Lung (tissue), 12 donors: ENCODE data around the gene GPR101. TPM values are rescaled to one million over a fixed set of nuclear protein-coding genes. Genes with fewer than 3 reads are reported as not detected.
"Not testable (repeated sequence)": the region's sequence is repeated elsewhere in the genome, so short reads cannot be mapped to it uniquely, and the experiment has no call there.

Experiments
- ATAC-seq: fragments of 200-7000 bp; cut with Tn5 transposase; one replicate; pipeline ENCODE4 v1.9.1; 2020; ENCODE audit warnings: moderate number of reproducible peaks; ENCODE audit not compliant: insufficient read depth, low FRiP score
- DNase-seq, 3 donors: peaks; one replicate each; pipeline ENCODE4 v3.0.0-alpha.2; 2013 to 2017
- H3K27ac ChIP-seq, 2 donors: one replicate each; pipeline ENCODE4 v1.5.1; 2013; ENCODE audit warnings: mild to moderate bottlenecking in 2 of 2, moderate library complexity in 2 of 2, control low read depth in 1 of 2, inconsistent platforms in 1 of 2, low read depth in 1 of 2, low read length in 1 of 2
- H3K27me3 ChIP-seq, 3 donors: one replicate each; pipeline ENCODE4 v1.5.1; 2013; ENCODE audit warnings: low read length in 2 of 3; ENCODE audit not compliant: control insufficient read depth in 3 of 3, insufficient read depth in 3 of 3
- H3K36me3 ChIP-seq, 4 donors: one replicate each; pipeline ENCODE4 v1.5.1; 2013; ENCODE audit warnings: low read length in 4 of 4, mild to moderate bottlenecking in 1 of 4, moderate library complexity in 1 of 4; ENCODE audit not compliant: control insufficient read depth in 4 of 4, insufficient read depth in 4 of 4
- H3K4me1 ChIP-seq, 5 donors: one replicate each; pipeline ENCODE4 v1.5.1; 2013; ENCODE audit warnings: low read length in 5 of 5, mild to moderate bottlenecking in 2 of 5, moderate library complexity in 1 of 5; ENCODE audit not compliant: control insufficient read depth in 5 of 5, insufficient read depth in 5 of 5
- H3K4me3 ChIP-seq: one replicate; pipeline ENCODE4 v1.5.1; 2013; ENCODE audit warnings: mild to moderate bottlenecking, control low read depth, moderate library complexity
- H3K9ac ChIP-seq, 2 donors: one replicate each; pipeline ENCODE4 v1.5.1; 2013; ENCODE audit warnings: low read length in 2 of 2, control low read depth in 1 of 2; ENCODE audit not compliant: insufficient read depth in 1 of 2
- H3K9me3 ChIP-seq, 4 donors: one replicate each; pipeline ENCODE4 v1.5.1; 2013; ENCODE audit warnings: low read length in 3 of 4, mild to moderate bottlenecking in 1 of 4, moderate library complexity in 1 of 4; ENCODE audit not compliant: control insufficient read depth in 4 of 4, insufficient read depth in 3 of 4
- WGBS, 2 donors: extraction: QIAGEN DNeasy Blood & Tissue Kit; methylation state at CpG; one replicate each; pipeline ENCODE4 v1.1.7; 2013; 5-methylcytosine and 5-hydroxymethylcytosine counted together
- polyA plus RNA-seq, 2 donors: library from polyadenylated mRNA; stranded (reverse); fragments of 200-250 nt; gene quantifications; one replicate each; pipeline ENCODE4 v1.2.1, GENCODE V29; 2013
- total RNA-seq, 2 donors: library from RNA; depleted of rRNA in 1 of 2; stranded (reverse); fragments of >200 nt in 1 of 2; gene quantifications; one replicate each; pipeline ENCODE4 v1.2.1, GENCODE V29; 2014 to 2021
- TF ChIP-seq, protein P1 (sequence below): IDR thresholded peaks from 2 replicates; pipeline ENCODE4 v1.5.1; 2012; ENCODE audit warnings: mild to moderate bottlenecking; ENCODE audit errors: control extremely low read depth, extremely low read depth
- donor health status: control.
- donor health status: control.
- donor health status: Bipolar disorder and iron deficiency.
- donor health status: healthy.
- donor health status: DM: yes; HTN: yes; CAD: no.

Gene GPR101
- total and polyA plus RNA-seq, 4 donors, result not detected

DNA sequence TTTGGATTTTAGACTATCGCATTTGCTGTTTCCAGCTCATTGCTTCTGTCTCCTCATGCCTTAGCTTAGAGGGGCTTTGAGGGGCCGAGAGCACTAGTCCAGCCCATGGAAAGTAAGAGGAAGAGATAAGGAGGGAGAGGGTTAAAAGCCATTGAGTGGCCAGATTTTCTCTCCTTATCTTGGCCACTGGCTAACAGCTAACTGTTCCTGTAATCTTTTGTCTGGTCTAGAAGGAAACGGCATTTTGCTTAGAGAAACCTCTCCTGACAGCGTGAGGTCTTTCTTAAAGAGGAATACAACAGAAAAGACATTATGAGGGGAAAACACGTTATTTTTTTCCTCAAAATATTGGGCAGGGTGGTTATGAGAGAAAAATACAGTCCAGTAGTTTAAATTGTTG lies 7.9 kb downstream of the GPR101 start:
- Histone ChIP-seq H3K27me3 (peaks cover 0 to 37% (median 20%) of the 10 kb centered on the region in 3 donors), H3K36me3 (no peaks in the 10 kb centered on the region), H3K9ac (no peak overlapping the region), H3K4me3 (no peak overlapping the region), H3K27ac (no peak overlapping the region), H3K9me3 (peaks cover 0 to 7% (median 0%) of the 10 kb centered on the region in 4 donors), H3K4me1 (no peaks in the 10 kb centered on the region)
- no peak for ATAC-seq
- no peak for DNase-seq
- 25 to 37% methylated on average over 5 of the region's 5 CpGs for WGBS, 2 donors
- TF ChIP-seq, protein P1, sequence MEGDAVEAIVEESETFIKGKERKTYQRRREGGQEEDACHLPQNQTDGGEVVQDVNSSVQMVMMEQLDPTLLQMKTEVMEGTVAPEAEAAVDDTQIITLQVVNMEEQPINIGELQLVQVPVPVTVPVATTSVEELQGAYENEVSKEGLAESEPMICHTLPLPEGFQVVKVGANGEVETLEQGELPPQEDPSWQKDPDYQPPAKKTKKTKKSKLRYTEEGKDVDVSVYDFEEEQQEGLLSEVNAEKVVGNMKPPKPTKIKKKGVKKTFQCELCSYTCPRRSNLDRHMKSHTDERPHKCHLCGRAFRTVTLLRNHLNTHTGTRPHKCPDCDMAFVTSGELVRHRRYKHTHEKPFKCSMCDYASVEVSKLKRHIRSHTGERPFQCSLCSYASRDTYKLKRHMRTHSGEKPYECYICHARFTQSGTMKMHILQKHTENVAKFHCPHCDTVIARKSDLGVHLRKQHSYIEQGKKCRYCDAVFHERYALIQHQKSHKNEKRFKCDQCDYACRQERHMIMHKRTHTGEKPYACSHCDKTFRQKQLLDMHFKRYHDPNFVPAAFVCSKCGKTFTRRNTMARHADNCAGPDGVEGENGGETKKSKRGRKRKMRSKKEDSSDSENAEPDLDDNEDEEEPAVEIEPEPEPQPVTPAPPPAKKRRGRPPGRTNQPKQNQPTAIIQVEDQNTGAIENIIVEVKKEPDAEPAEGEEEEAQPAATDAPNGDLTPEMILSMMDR, result no peak

DNA sequence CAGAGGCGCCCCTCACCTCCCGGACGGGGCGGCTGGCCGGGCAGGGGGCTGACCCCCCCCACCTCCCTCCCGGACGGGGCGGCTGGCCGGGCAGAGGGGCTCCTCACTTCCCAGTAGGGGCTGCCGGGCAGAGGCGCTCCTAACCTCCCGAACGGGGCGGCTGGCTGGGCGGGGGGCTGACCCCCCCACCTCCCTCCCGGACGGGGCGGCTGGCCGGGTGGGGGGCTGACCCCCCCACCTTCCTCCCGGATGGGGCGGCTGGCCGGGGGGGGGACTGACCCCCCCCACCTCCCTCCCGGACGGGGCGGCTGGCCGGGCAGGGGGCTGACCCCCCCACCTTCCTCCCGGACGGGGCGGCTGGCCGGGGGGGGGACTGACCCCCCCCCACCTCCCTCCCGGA lies 33.6 kb downstream of the GPR101 start:
- not testable (repeated sequence) for DNase-seq, H3K9ac ChIP-seq, H3K4me3 ChIP-seq, ATAC-seq, H3K4me1 ChIP-seq, H3K27ac ChIP-seq, H3K27me3 ChIP-seq, H3K9me3 ChIP-seq, H3K36me3 ChIP-seq
- 75 to 94% methylated on average over 5 to 26 of the region's 31 CpGs for WGBS, 2 donors

DNA sequence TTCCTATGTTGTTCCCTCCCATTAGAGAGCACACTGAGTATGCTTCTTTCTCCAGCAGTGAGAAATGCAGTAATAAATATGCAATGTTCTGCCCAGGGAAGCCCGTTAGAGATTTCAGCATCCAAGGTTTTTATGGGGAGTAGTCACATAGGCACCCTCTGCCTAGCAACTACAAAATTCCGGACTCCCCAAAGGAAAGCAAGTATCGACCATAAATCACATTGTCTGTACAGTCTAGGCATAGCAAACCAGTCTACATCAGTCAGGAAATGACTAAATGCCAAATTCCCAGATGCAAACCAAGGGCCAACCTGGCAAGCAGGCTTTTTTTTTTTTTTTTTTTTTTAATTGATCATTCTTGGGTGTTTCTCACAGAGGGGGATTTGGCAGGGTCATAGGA lies 34.8 kb downstream of the GPR101 start:
- no peaks in the 10 kb centered on the region for H3K4me1 ChIP-seq
- no peak for ATAC-seq
- TF ChIP-seq, protein P1, result no peak

More for the DNA sequence above, 34.8 kb downstream of the GPR101 start:
- no peak overlapping the region for H3K4me3 ChIP-seq
- peaks cover 0 to 4% (median 0%) of the 10 kb centered on the region in 4 donors for H3K9me3 ChIP-seq
- H3K9ac ChIP-seq, result no peak overlapping the region
- H3K27ac ChIP-seq, result no peak overlapping the region
- no peak for DNase-seq
- H3K36me3 ChIP-seq, result no peaks in the 10 kb centered on the region
- H3K27me3 ChIP-seq, result no peaks in the 10 kb centered on the region
- 53 to 67% methylated on average over 3 of the region's 3 CpGs for WGBS, 2 donors

Other genes starting within 250 kb of the GPR101 start
- 100 to 1,000 TPM; 125 to 280 TPM for gene RBMX, start 153.3 kb downstream of the GPR101 start, total RNA-seq
- gene RBMX, start 153.3 kb downstream of the GPR101 start, polyA plus RNA-seq, result 100 to 1,000 TPM in 1 of 2 donors, 10 to 100 TPM in 1; 89.0 to 101 TPM